ENCODE measurements around the gene SULT4A1. TPM values are rescaled to one million over a fixed set of nuclear protein-coding genes. Genes with fewer than 3 reads are reported as not detected.

SULT4A1 gene
- total RNA-seq, 1 donor from 2014 or later = not detected

- intact Hi-C loops (cut with micrococcal nuclease) = loop anchor here (5.0 kb wide), 1 partner anchor 140 kb away; no protein-coding TSS in a partner anchor
Measured at GRCh38 chr22:43812149-43812842, 50.0 kb downstream of the SULT4A1 start, which contains the start of gene EFCAB6. Gene EFCAB6, minus strand, starts transcription at chr22:43812305. Its CDS starts 29,987 bp downstream, at chr22:43782318.

GRCh38 chr22:43811777-43812148 is 50.5 kb downstream of the SULT4A1 start:
- intact Hi-C loops (cut with micrococcal nuclease) = loop anchor here (5.0 kb wide), 1 partner anchor 141 kb away; no protein-coding TSS in a partner anchor

DNA sequence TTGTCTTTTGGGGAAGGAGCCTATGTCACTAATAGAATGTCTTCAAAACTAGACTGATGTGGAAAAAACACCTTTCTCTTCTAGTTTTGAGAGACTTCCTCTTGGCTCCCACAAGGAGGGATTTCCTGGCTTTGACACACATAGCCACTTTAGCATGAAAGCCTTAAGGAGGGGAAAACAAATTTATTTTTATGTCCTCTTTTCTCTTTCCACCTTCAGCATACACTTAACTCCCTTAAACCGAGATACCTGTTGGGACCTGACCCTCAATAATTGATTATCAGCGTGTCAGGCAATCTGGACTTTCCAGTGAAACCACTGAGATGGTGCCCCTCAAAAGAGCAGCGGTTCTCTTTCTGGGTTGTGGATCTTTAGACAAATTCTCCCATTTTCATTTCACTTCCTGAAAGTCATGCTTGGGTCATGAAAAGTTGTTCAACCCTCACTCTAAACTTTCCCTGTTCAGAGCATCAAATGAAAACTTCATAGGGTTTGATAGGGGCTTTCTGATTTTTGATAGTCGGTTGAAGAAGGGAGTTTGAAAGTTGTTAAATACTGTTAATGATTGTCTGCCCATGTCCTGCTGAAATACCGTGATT is 59.3 kb downstream of the SULT4A1 start:
- intact Hi-C loops (cut with micrococcal nuclease) = no loop called here

- intact Hi-C loops (cut with micrococcal nuclease) = no loop called here
Measured at GRCh38 chr22:43800970-43801369, 61.3 kb downstream of the SULT4A1 start.

- intact Hi-C loops (cut with micrococcal nuclease) = no loop called here
Measured at GRCh38 chr22:43798492-43798891, 63.8 kb downstream of the SULT4A1 start.

DNA sequence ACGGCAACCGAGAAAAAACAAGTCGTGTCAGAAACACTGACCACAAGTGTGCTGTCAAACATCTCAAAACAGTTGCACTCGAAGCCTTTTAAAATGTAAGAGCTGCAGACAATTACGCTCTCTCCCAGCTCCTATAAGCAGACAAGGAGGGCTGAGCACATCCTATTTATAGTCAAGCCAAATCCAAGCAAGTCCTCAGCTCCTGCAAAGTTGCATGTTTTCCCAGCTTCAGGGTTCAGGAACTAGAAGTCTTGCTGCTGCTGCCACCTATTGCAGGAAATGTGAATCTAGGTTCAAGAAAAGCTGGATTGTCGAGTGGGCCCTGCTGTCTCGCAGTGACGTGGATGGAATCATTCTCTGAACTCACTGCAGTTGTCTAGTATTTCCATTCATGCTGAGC is 65.7 kb downstream of the SULT4A1 start:
- intact Hi-C loops (cut with micrococcal nuclease) = no loop called here

GRCh38 chr22:43795320-43795719 is 67.0 kb downstream of the SULT4A1 start:
- intact Hi-C loops (cut with micrococcal nuclease) = no loop called here

- intact Hi-C loops (cut with micrococcal nuclease) = no loop called here
Measured at GRCh38 chr22:43792905-43793304, 69.4 kb downstream of the SULT4A1 start.

GRCh38 chr22:43789452-43789851 is 72.9 kb downstream of the SULT4A1 start:
- intact Hi-C loops (cut with micrococcal nuclease) = no loop called here

DNA sequence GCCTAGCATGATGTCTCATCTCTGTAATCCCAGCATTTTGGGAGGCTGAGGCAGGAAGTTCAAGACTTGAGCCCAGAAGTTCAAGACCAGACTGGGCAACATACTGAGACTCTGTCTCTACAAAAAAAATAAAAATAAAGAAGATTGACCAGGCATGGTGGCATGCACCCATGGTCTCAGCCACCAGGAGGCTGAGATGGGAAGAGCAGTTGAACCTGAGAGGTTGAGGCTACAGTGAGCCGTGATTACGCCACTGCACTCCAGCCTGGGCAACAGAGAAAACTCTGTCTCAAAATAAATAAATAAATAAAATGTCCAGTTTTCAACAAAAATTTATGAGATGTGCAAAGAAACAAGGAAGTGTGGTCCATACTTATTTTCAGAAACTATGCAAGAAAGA is 78.5 kb downstream of the SULT4A1 start:
- intact Hi-C loops (cut with micrococcal nuclease) = no loop called here

DNA sequence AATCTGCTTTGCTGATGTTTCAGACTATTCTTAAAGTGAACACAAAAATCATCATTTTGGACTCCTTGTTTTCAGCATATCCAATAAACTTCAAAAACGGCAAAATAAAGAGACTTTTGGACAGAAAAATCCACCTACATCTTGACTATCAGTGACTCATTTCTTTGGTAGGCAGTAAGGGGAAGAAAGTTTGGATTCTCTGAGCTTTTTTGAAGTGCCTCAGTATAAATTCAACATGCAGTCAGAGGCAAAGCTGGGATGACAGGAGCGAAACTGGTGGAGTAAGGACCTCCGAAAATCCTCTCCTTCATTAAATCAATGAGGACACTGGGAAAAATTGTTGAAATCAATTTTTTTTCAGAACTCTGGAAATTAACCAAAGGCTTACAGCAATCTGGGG is 79.9 kb downstream of the SULT4A1 start:
- intact Hi-C loops (cut with micrococcal nuclease) = no loop called here

- intact Hi-C loops (cut with micrococcal nuclease) = no loop called here
Measured at GRCh38 chr22:43777286-43777685, 85.0 kb downstream of the SULT4A1 start.

DNA sequence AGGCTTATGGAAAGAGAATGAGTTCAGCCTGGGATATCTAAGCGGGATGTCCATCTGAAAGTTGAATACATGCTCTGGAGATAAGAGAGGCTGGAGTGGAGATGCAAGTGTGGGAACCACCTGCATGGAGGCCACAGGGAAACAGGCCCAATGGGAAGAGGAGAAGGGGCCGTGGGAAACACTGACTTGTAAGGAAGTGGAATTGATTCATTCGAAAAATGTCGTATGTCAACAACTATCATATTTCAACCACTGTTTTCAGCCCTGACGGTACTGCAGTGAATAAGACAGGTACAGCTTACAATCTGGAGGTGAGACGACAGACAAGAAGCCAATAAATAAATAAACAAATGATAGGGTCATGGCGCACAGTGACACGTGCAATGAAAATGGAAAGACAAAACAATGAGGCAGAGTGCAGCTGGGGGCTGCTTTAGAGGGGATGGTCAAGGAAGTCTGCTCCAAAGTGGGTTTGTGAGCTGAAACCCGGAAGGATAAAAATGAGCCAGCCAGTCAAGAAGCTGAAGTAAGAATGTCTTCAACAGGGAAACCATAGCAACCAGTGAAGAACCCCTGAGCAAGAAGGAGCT is 86.1 kb downstream of the SULT4A1 start:
- intact Hi-C loops (cut with micrococcal nuclease) = no loop called here

Other genes starting within 250 kb of the SULT4A1 start
- gene EFCAB6, start 50.2 kb downstream of the SULT4A1 start, total RNA-seq = 0.20 TPM in 1 of 2 replicates, not detected in the other
- not detected in 2 replicates for gene PNPLA5, start 29.5 kb upstream of the SULT4A1 start, total RNA-seq
- 0.25 and 0.36 TPM in 2 replicates for gene PNPLA3, start 61.3 kb upstream of the SULT4A1 start, total RNA-seq
- gene SAMM50, start 92.9 kb upstream of the SULT4A1 start, total RNA-seq = 54.4 and 56.3 TPM in 2 replicates
- gene PARVB, start 161.8 kb upstream of the SULT4A1 start, total RNA-seq = 48.5 and 52.7 TPM in 2 replicates